ENCODE results near the gene TSC22D4. TPM values are rescaled to one million over a fixed set of nuclear protein-coding genes. Genes with fewer than 3 reads are reported as not detected.

Gene TSC22D4
- total RNA-seq, 1 donor, result 39.8 TPM

GRCh38 chr7:100485471-100485876, 6.5 kb upstream of the TSC22D4 start:
- H3K27me3 ChIP-seq (ENCODE audit: insufficient read depth, low read length), result no peaks in the 10 kb centered on the region
- H3K9me3 ChIP-seq (ENCODE audit: low read depth, low read length), result no peaks in the 10 kb centered on the region

GRCh38 chr7:100484673-100485045, 5.6 kb upstream of the TSC22D4 start:
- no peak overlapping the region for H3K4me3 ChIP-seq (ENCODE audit: low read length)
- peaks cover 13% of the 10 kb centered on the region for H3K4me1 ChIP-seq (ENCODE audit: insufficient read depth, low read length)

More at GRCh38 chr7:100485471-100485876, 6.5 kb upstream of the TSC22D4 start:
- no peak overlapping the region for H3K4me3 ChIP-seq (ENCODE audit: low read length)
- H3K4me1 ChIP-seq (ENCODE audit: insufficient read depth, low read length), result peaks cover 10% of the 10 kb centered on the region

GRCh38 chr7:100483722-100484672, 5.0 kb upstream of the TSC22D4 start, which contains the start of gene NYAP1:
Gene NYAP1 (plus strand): TSS chr7:100483927. CDS start chr7:100485312, 1,385 bp downstream.
- Histone ChIP-seq H3K27me3 (ENCODE audit: insufficient read depth, low read length) (no peaks in the 10 kb centered on the region), H3K4me1 (ENCODE audit: insufficient read depth, low read length) (peaks cover 17% of the 10 kb centered on the region), H3K9me3 (ENCODE audit: low read depth, low read length) (no peaks in the 10 kb centered on the region), H3K4me3 (ENCODE audit: low read length) (peak within 1 kb of the TSS; percentile 27)

More at GRCh38 chr7:100484673-100485045, 5.6 kb upstream of the TSC22D4 start:
- H3K27me3 ChIP-seq (ENCODE audit: insufficient read depth, low read length), result no peaks in the 10 kb centered on the region
- H3K9me3 ChIP-seq (ENCODE audit: low read depth, low read length), result no peaks in the 10 kb centered on the region

GRCh38 chr7:100483090-100483721, 4.2 kb upstream of the TSC22D4 start:
- no peaks in the 10 kb centered on the region for H3K9me3 ChIP-seq (ENCODE audit: low read depth, low read length)
- H3K4me1 ChIP-seq (ENCODE audit: insufficient read depth, low read length), result peaks cover 17% of the 10 kb centered on the region
- no peaks in the 10 kb centered on the region for H3K27me3 ChIP-seq (ENCODE audit: insufficient read depth, low read length)
- H3K4me3 ChIP-seq (ENCODE audit: low read length), result peak overlapping the region; percentile 27

GRCh38 chr7:100482728-100483089, 3.7 kb upstream of the TSC22D4 start:
- Histone ChIP-seq H3K27me3 (ENCODE audit: insufficient read depth, low read length) (no peaks in the 10 kb centered on the region), H3K4me1 (ENCODE audit: insufficient read depth, low read length) (peaks cover 17% of the 10 kb centered on the region), H3K9me3 (ENCODE audit: low read depth, low read length) (no peaks in the 10 kb centered on the region), H3K4me3 (ENCODE audit: low read length) (peak overlapping the region; percentile 27)

- Histone ChIP-seq H3K9me3 (ENCODE audit: low read depth, low read length) (no peaks in the 10 kb centered on the region), H3K27me3 (ENCODE audit: insufficient read depth, low read length) (no peaks in the 10 kb centered on the region), H3K4me3 (ENCODE audit: low read length) (no peak overlapping the region), H3K4me1 (ENCODE audit: insufficient read depth, low read length) (peaks cover 26% of the 10 kb centered on the region)
Measured at GRCh38 chr7:100481466-100481865, 2.5 kb upstream of the TSC22D4 start.

GRCh38 chr7:100477871-100478267, 1.1 kb downstream of the TSC22D4 start:
- Histone ChIP-seq H3K9me3 (ENCODE audit: low read depth, low read length) (no peaks in the 10 kb centered on the region), H3K4me3 (ENCODE audit: low read length) (peak overlapping the region; percentile 91), H3K27me3 (ENCODE audit: insufficient read depth, low read length) (no peaks in the 10 kb centered on the region), H3K4me1 (ENCODE audit: insufficient read depth, low read length) (peaks cover 59% of the 10 kb centered on the region)

- H3K27me3 ChIP-seq (ENCODE audit: insufficient read depth, low read length), result no peaks in the 10 kb centered on the region
- H3K4me1 ChIP-seq (ENCODE audit: insufficient read depth, low read length), result peaks cover 55% of the 10 kb centered on the region
- no peaks in the 10 kb centered on the region for H3K9me3 ChIP-seq (ENCODE audit: low read depth, low read length)
- peak overlapping the region; percentile 91 for H3K4me3 ChIP-seq (ENCODE audit: low read length)
Measured at GRCh38 chr7:100476903-100477870, 1.8 kb downstream of the TSC22D4 start.

GRCh38 chr7:100476101-100476780, 2.8 kb downstream of the TSC22D4 start:
- no peaks in the 10 kb centered on the region for H3K9me3 ChIP-seq (ENCODE audit: low read depth, low read length)
- H3K4me3 ChIP-seq (ENCODE audit: low read length), result peak overlapping the region; percentile 91
- H3K27me3 ChIP-seq (ENCODE audit: insufficient read depth, low read length), result no peaks in the 10 kb centered on the region
- H3K4me1 ChIP-seq (ENCODE audit: insufficient read depth, low read length), result peaks cover 55% of the 10 kb centered on the region

- peaks cover 55% of the 10 kb centered on the region for H3K4me1 ChIP-seq (ENCODE audit: insufficient read depth, low read length)
- no peak overlapping the region for H3K4me3 ChIP-seq (ENCODE audit: low read length)
Measured at GRCh38 chr7:100475549-100475948, 3.5 kb downstream of the TSC22D4 start.

GRCh38 chr7:100472854-100473499, 6.0 kb downstream of the TSC22D4 start:
- H3K4me1 ChIP-seq (ENCODE audit: insufficient read depth, low read length), result peaks cover 55% of the 10 kb centered on the region
- H3K9me3 ChIP-seq (ENCODE audit: low read depth, low read length), result no peaks in the 10 kb centered on the region
- H3K4me3 ChIP-seq (ENCODE audit: low read length), result no peak overlapping the region
- no peaks in the 10 kb centered on the region for H3K27me3 ChIP-seq (ENCODE audit: insufficient read depth, low read length)

More at GRCh38 chr7:100475549-100475948, 3.5 kb downstream of the TSC22D4 start:
- no peaks in the 10 kb centered on the region for H3K27me3 ChIP-seq (ENCODE audit: insufficient read depth, low read length)
- H3K9me3 ChIP-seq (ENCODE audit: low read depth, low read length), result no peaks in the 10 kb centered on the region

- peaks cover 54% of the 10 kb centered on the region for H3K4me1 ChIP-seq (ENCODE audit: insufficient read depth, low read length)
- no peaks in the 10 kb centered on the region for H3K9me3 ChIP-seq (ENCODE audit: low read depth, low read length)
- no peaks in the 10 kb centered on the region for H3K27me3 ChIP-seq (ENCODE audit: insufficient read depth, low read length)
- H3K4me3 ChIP-seq (ENCODE audit: low read length), result no peak overlapping the region
Measured at GRCh38 chr7:100472121-100472851, 6.7 kb downstream of the TSC22D4 start.

- H3K4me1 ChIP-seq (ENCODE audit: insufficient read depth, low read length), result peaks cover 41% of the 10 kb centered on the region
- H3K27me3 ChIP-seq (ENCODE audit: insufficient read depth, low read length), result no peaks in the 10 kb centered on the region
- H3K4me3 ChIP-seq (ENCODE audit: low read length), result no peak overlapping the region
- no peaks in the 10 kb centered on the region for H3K9me3 ChIP-seq (ENCODE audit: low read depth, low read length)
Measured at GRCh38 chr7:100471021-100471420, 8.0 kb downstream of the TSC22D4 start.
